Stimulated activated CD8-positive, alpha-beta memory T cell treated with anti-CD3 and anti-CD28 coated beads, Interleukin-2, amount 100 ng/mL, for 48 hours (primary cell): ENCODE data around the gene DRAP1.
A peak's percentile ranks its signal among the peaks of the same experiment; 100 is the strongest.

ENCODE experiments used
- DNase-seq, 2 donors: peaks; one replicate each; pipeline ENCODE4 v3.0.0-alpha.2; 2020; ENCODE audit warnings: low read depth in 2 of 2

Gene DRAP1

GRCh38 chr11:65919141-65919572 is at the start of gene DRAP1:
Gene DRAP1 (plus strand): TSS chr11:65919426. CDS start chr11:65919502, 76 bp downstream.
- DNase-seq, result peak; percentile 98 to 100

- DNase-seq, result no peak
Measured at GRCh38 chr11:65869643-65870306, 49.5 kb upstream of the DRAP1 start.

- DNase-seq, result no peak
Measured at GRCh38 chr11:65870307-65870658, 48.9 kb upstream of the DRAP1 start.

- DNase-seq, result no peak
Measured at GRCh38 chr11:65870706-65871681, 48.2 kb upstream of the DRAP1 start.

- DNase-seq, result no peak
Measured at GRCh38 chr11:65871811-65872548, 47.2 kb upstream of the DRAP1 start.

- DNase-seq, result no peak
Measured at GRCh38 chr11:65872586-65873317, 46.5 kb upstream of the DRAP1 start, which contains the start of gene EFEMP2. Gene EFEMP2 (minus strand): TSS chr11:65872800. CDS start chr11:65872354, 446 bp downstream.

GRCh38 chr11:65873318-65874156 is 45.7 kb upstream of the DRAP1 start:
- DNase-seq, result peak; percentile 94 to 95

- no peak for DNase-seq
Measured at GRCh38 chr11:65879617-65880016, 39.6 kb upstream of the DRAP1 start, which contains the start of gene CTSW. Gene CTSW (plus strand): TSS chr11:65879837. CDS start chr11:65879855, 18 bp downstream.

- DNase-seq, result no peak
Measured at GRCh38 chr11:65880027-65880426, 39.2 kb upstream of the DRAP1 start.

- DNase-seq, result no peak
Measured at GRCh38 chr11:65880844-65881421, 38.3 kb upstream of the DRAP1 start.

- no peak for DNase-seq
Measured at GRCh38 chr11:65882120-65883057, 36.8 kb upstream of the DRAP1 start.

- no peak for DNase-seq
Measured at GRCh38 chr11:65883058-65883761, 36.0 kb upstream of the DRAP1 start.

- no peak for DNase-seq
Measured at GRCh38 chr11:65883786-65884715, 35.2 kb upstream of the DRAP1 start.

- peak; percentile 71 to 73 for DNase-seq
Measured at GRCh38 chr11:65884716-65885092, 34.5 kb upstream of the DRAP1 start.

- DNase-seq, result no peak
Measured at GRCh38 chr11:65885231-65885630, 34.0 kb upstream of the DRAP1 start.

GRCh38 chr11:65885808-65886536 is 33.3 kb upstream of the DRAP1 start:
- DNase-seq, result no peak
